OCI-LY7 (cell line): ENCODE measurements around the gene APCDD1. TPM values are rescaled to one million over a fixed set of nuclear protein-coding genes. Genes with fewer than 3 reads are reported as not detected.

Experiments
- BruUV-seq: library from RNA; stranded (reverse); fragments of 400-500 nt; replicated peaks from 2 replicates; lab custom pipeline; 2021; lab: Mats Ljungman, UMichigan
- CTCF ChIA-PET: fragments of 300-600 bp; sonication (Branson Sonifier 250); formaldehyde crosslinking; loops from one replicate; lab custom pipeline; 2022; ENCODE audit warnings: antibody characterized with exemption; ENCODE audit not compliant: unreplicated experiment; lab: Charles Lee
- POLR2A ChIA-PET: fragments of 300-600 bp; sonication (Branson Sonifier 250); formaldehyde crosslinking; loops from one replicate; lab custom pipeline; 2022; ENCODE audit warnings: antibody characterized with exemption; lab: Charles Lee
- DNase-seq: peaks from one replicate; pipeline ENCODE4 v3.0.0-alpha.2; 2015; ENCODE audit warnings: low spot score
- H2AFZ ChIP-seq: fragments of 200-600 bp; sonication (generic), shearing (Covaris generic); 2 replicates; pipeline ENCODE4 v1.6.1; 2014; ENCODE audit warnings: mild to moderate bottlenecking, antibody characterized with exemption, low read length, moderate library complexity
- H3K27ac ChIP-seq: fragments of 200-600 bp; sonication (generic); 2 replicates; pipeline ENCODE4 v1.5.1; 2014; ENCODE audit warnings: mixed run types, low read depth, mild to moderate bottlenecking, moderate library complexity, low read length, inconsistent platforms; ENCODE audit not compliant: poor library complexity, severe bottlenecking
- H3K36me3 ChIP-seq: fragments of 200-600 bp; sonication (generic); 2 replicates; pipeline ENCODE4 v1.6.1; 2014; ENCODE audit warnings: mild to moderate bottlenecking, antibody characterized with exemption, low read length, moderate library complexity, mixed read lengths; ENCODE audit not compliant: insufficient read depth
- H3K4me1 ChIP-seq: fragments of 200-600 bp; sonication (generic); 2 replicates; pipeline ENCODE4 v1.5.1; 2014; ENCODE audit warnings: mild to moderate bottlenecking, low read length; ENCODE audit not compliant: insufficient read depth, poor library complexity, severe bottlenecking
- H3K4me2 ChIP-seq: fragments of 200-600 bp; sonication (generic); 2 replicates; pipeline ENCODE4 v1.6.1; 2014; ENCODE audit warnings: mild to moderate bottlenecking, low read length
- H3K4me3 ChIP-seq: fragments of 200-600 bp; sonication (generic); 2 replicates; pipeline ENCODE4 v1.5.1; 2014; ENCODE audit warnings: mild to moderate bottlenecking, low read depth, low read length; ENCODE audit not compliant: poor library complexity, severe bottlenecking
- H3K79me2 ChIP-seq: fragments of 200-600 bp; sonication (generic); 2 replicates; pipeline ENCODE4 v1.6.1; 2016; ENCODE audit warnings: low read depth, mild to moderate bottlenecking, low read length, moderate library complexity, mixed read lengths; ENCODE audit not compliant: insufficient read depth
- H3K9me2 ChIP-seq: fragments of 200-600 bp; sonication (generic); 2 replicates; pipeline ENCODE4 v1.6.1; 2016; ENCODE audit warnings: mild to moderate bottlenecking, low read length, mixed read lengths; ENCODE audit not compliant: insufficient read depth
- H3K9me3 ChIP-seq: fragments of 200-600 bp; sonication (generic); 2 replicates; pipeline ENCODE4 v1.6.1; 2014; ENCODE audit warnings: mild to moderate bottlenecking, mixed run types, low read length, mixed read lengths
- H4K20me1 ChIP-seq: fragments of 200-600 bp; sonication (generic); 2 replicates; pipeline ENCODE4 v1.6.1; 2014; ENCODE audit warnings: mild to moderate bottlenecking, antibody characterized with exemption, low read length, moderate library complexity, mixed read lengths; ENCODE audit not compliant: insufficient read depth
- CTCF ChIP-seq: fragments of 200-600 bp; sonication (generic); conservative IDR thresholded peaks from 2 replicates; pipeline ENCODE4 v1.5.1; 2014; ENCODE audit warnings: mild to moderate bottlenecking, antibody characterized with exemption, low read length, moderate library complexity, mixed read lengths
- EZH2phosphoT487 ChIP-seq: fragments of 200-600 bp; sonication (generic); IDR thresholded peaks from 2 replicates; pipeline ENCODE4 v1.6.1; 2018; ENCODE audit warnings: low read depth, borderline replicate concordance, mild to moderate bottlenecking, mixed run types, antibody characterized with exemption, low read length, moderate library complexity, mixed read lengths
- intact Hi-C: fragments of 100-400 bp; cut with micrococcal nuclease; formaldehyde crosslinking; loops from one replicate; pipeline ENCODE4 v1.10.0; 2022; ENCODE audit not compliant: unreplicated experiment
- total RNA-seq, 2 experiments: library from RNA; depleted of rRNA in 1 of 2; stranded (reverse); fragments of >200 nt in 1 of 2; shearing (Covaris generic) in 1 of 2; gene quantifications; 2 replicates each; pipeline ENCODE4 v1.2.3, GENCODE V29; 2014 to 2022

APCDD1 gene
- total RNA-seq, 2 experiments from 2014 or later: not detected

GRCh38 chr18:10488017-10488416, 33.6 kb downstream of the APCDD1 start:
- Histone ChIP-seq H3K27ac (no peak overlapping the region), H3K4me1 (peaks cover 34% of the 10 kb centered on the region), H3K4me3 (no peak overlapping the region), H2AFZ (no peak overlapping the region), H3K79me2 (no peaks in the 10 kb centered on the region), H3K9me3 (no peaks in the 10 kb centered on the region), H3K4me2 (no peak overlapping the region), H3K36me3 (no peaks in the 10 kb centered on the region), H3K9me2 (no peaks in the 10 kb centered on the region), H4K20me1 (no peaks in the 10 kb centered on the region)
- no peak for TF ChIP-seq CTCF
- intact Hi-C loops: no loop called here
- ChIA-PET POLR2A (no interaction called here), CTCF (no interaction called here)
- no peak for DNase-seq
- no TSS peak for BruUV-seq

GRCh38 chr18:10490401-10491165, 36.1 kb downstream of the APCDD1 start:
- ChIA-PET CTCF (interaction anchor here (0.6 to 1.3 kb wide), 4 partner anchors 9 to 496 kb away, joined by 3 to 8 read pairs (median 4); no protein-coding TSS in a partner anchor), POLR2A (interaction anchor here (0.6 to 1.9 kb wide), 4 partner anchors 10 to 595 kb away, joined by 3 to 14 read pairs (median 3); no protein-coding TSS in a partner anchor)
- H3K27ac ChIP-seq: peak overlapping the region; percentile 6
- no peak overlapping the region for H3K4me3 ChIP-seq
- DNase-seq: peak; percentile 95
- intact Hi-C loops: no loop called here
- TF ChIP-seq EZH2phosphoT487 (no peak), CTCF (peak; percentile 96)
- no peaks in the 10 kb centered on the region for H4K20me1 ChIP-seq
- H3K79me2 ChIP-seq: no peaks in the 10 kb centered on the region
- H3K9me2 ChIP-seq: no peaks in the 10 kb centered on the region
- H3K4me1 ChIP-seq: peaks cover 23% of the 10 kb centered on the region
- H2AFZ ChIP-seq: peak overlapping the region; percentile 95; the same call in 1 of the 2 replicates
- H3K9me3 ChIP-seq: no peaks in the 10 kb centered on the region
- H3K4me2 ChIP-seq: peak overlapping the region; percentile 17; the same call in 1 of the 2 replicates
- no TSS peak for BruUV-seq
- no peaks in the 10 kb centered on the region for H3K36me3 ChIP-seq

GRCh38 chr18:10495936-10496335, 41.5 kb downstream of the APCDD1 start:
- intact Hi-C loops: no loop called here
- Histone ChIP-seq H3K4me1 (peaks cover 4% of the 10 kb centered on the region), H4K20me1 (no peaks in the 10 kb centered on the region), H3K4me3 (no peak overlapping the region), H3K9me2 (no peaks in the 10 kb centered on the region), H2AFZ (no peak overlapping the region), H3K4me2 (no peak overlapping the region), H3K79me2 (no peaks in the 10 kb centered on the region), H3K9me3 (no peaks in the 10 kb centered on the region), H3K27ac (no peak overlapping the region), H3K36me3 (no peaks in the 10 kb centered on the region)
- ChIA-PET CTCF (no interaction called here), POLR2A (interaction anchor here (0.5 kb wide), 1 partner anchor 31 kb away, joined by 3 read pairs; no protein-coding TSS in a partner anchor)
- TF ChIP-seq EZH2phosphoT487: no peak
- no peak for TF ChIP-seq CTCF
- no peak for DNase-seq
- no TSS peak for BruUV-seq
